Lower leg skin (tissue), 4 donors: ENCODE measurements around the gene GIT2. TPM values are rescaled to one million over a fixed set of nuclear protein-coding genes. Genes with fewer than 3 reads are reported as not detected.
"Not testable (repeated sequence)": the region's sequence is repeated elsewhere in the genome, so short reads cannot be mapped to it uniquely, and the experiment has no call there.

ENCODE experiments used
- DNase-seq, 2 donors: peaks; one replicate each; pipeline ENCODE4 v3.0.0-alpha.2; 2019; ENCODE audit warnings: low spot score in 2 of 2
- H3K4me3 ChIP-seq: fragments of 200-600 bp; sonication (generic); 2 replicates; pipeline ENCODE4 v1.5.1; 2017; ENCODE audit warnings: mild to moderate bottlenecking, low read depth; ENCODE audit not compliant: poor library complexity, severe bottlenecking
- CTCF ChIP-seq, 3 donors: fragments of 450-650 bp; IDR thresholded peaks; one replicate each; pipeline ENCODE4 v1.5.1; 2016; ENCODE audit warnings: antibody characterized with exemption in 3 of 3, mild to moderate bottlenecking in 3 of 3, moderate library complexity in 2 of 3
- POLR2A ChIP-seq, 2 donors: fragments of 450-650 bp; IDR thresholded peaks; one replicate each; pipeline ENCODE4 v1.6.1; 2016 to 2017; ENCODE audit warnings: antibody characterized with exemption in 2 of 2, mild to moderate bottlenecking in 1 of 2, moderate library complexity in 1 of 2
- WGBS, 2 donors: methylation state at CpG; one replicate each; pipeline ENCODE4 v1.1.5; 2018; 5-methylcytosine and 5-hydroxymethylcytosine counted together
- intact Hi-C: fragments of 100-400 bp; cut with DNase I; formaldehyde crosslinking; loops from one replicate; pipeline ENCODE4 v1.15.0; 2023; ENCODE audit warnings: low total_unique reads
- total RNA-seq, 4 donors: library from RNA; depleted of rRNA; stranded (reverse); fragments of >200 nt; gene quantifications; one replicate each; pipeline ENCODE4 v1.1.0, GENCODE V29; 2016

Gene GIT2
- total RNA-seq, 4 donors from 2014 or later, result 25.2 to 31.8 (median 28.5) TPM

- 86% methylated on average over 7 of the region's 7 CpGs for WGBS, 2 donors
- DNase-seq, result no peak
- TF ChIP-seq POLR2A (IDR thresholded peaks at IDR 0.05) (no peak), CTCF (IDR thresholded peaks at IDR 0.05) (no peak)
Measured at GRCh38 chr12:109893261-109893995, 102.7 kb downstream of the GIT2 start.

GRCh38 chr12:109892748-109893147 lies 103.4 kb downstream of the GIT2 start:
- no peak overlapping the region for H3K4me3 ChIP-seq
- WGBS, 2 donors, result 43 to 53% methylated on average over 4 of the region's 4 CpGs
- no peak for DNase-seq
- no peak for TF ChIP-seq POLR2A (IDR thresholded peaks at IDR 0.05)
- no peak for TF ChIP-seq CTCF (IDR thresholded peaks at IDR 0.05)
- intact Hi-C loops, result no loop called here

More at GRCh38 chr12:109893261-109893995, 102.7 kb downstream of the GIT2 start:
- intact Hi-C loops, result no loop called here
- no peak overlapping the region for H3K4me3 ChIP-seq

GRCh38 chr12:109892165-109892715 lies 103.9 kb downstream of the GIT2 start:
- WGBS, 2 donors, result 100% methylated on average over 1 of the region's 1 CpG
- TF ChIP-seq CTCF (IDR thresholded peaks at IDR 0.05) (no peak), POLR2A (IDR thresholded peaks at IDR 0.05) (no peak)
- H3K4me3 ChIP-seq, result no peak overlapping the region
- DNase-seq, result no peak
- intact Hi-C loops, result no loop called here

GRCh38 chr12:109891731-109892130 lies 104.4 kb downstream of the GIT2 start:
- DNase-seq, H3K4me3 ChIP-seq, intact Hi-C loops: not testable (repeated sequence)
- WGBS, 2 donors, result 60 to 66% methylated on average over 7 of the region's 7 CpGs

- WGBS, 2 donors, result 67 to 69% methylated on average over 13 of the region's 13 CpGs
- no peak for DNase-seq
- intact Hi-C loops, result no loop called here
- TF ChIP-seq POLR2A (IDR thresholded peaks at IDR 0.05), result no peak
- no peak for TF ChIP-seq CTCF (IDR thresholded peaks at IDR 0.05)
- no peak overlapping the region for H3K4me3 ChIP-seq
Measured at GRCh38 chr12:109890620-109891170, 105.5 kb downstream of the GIT2 start.

- intact Hi-C loops, result no loop called here
- 22 to 38% methylated on average over 12 of the region's 12 CpGs for WGBS, 2 donors
- peak in 1 of 2 donors; percentile 54 for DNase-seq
- TF ChIP-seq CTCF (IDR thresholded peaks at IDR 0.05) (no peak), POLR2A (IDR thresholded peaks at IDR 0.05) (no peak)
- H3K4me3 ChIP-seq, result no peak overlapping the region
Measured at GRCh38 chr12:109888179-109889020, 107.8 kb downstream of the GIT2 start.
